K562 (cell line): ENCODE results near the gene CHCT1. TPM values are rescaled to one million over a fixed set of nuclear protein-coding genes. Genes with fewer than 3 reads are reported as not detected.
A peak's percentile ranks its signal among the peaks of the same experiment; 100 is the strongest.

ENCODE experiments used
- CSDE1 ChIP-seq, 2 experiments: fragments of 450-650 bp; IDR thresholded peaks; 2 replicates each; pipeline ENCODE4 v1.6.1; 2016; ENCODE audit warnings: mild to moderate bottlenecking in 1 of 2
- HDAC3 ChIP-seq: fragments of 450-650 bp; IDR thresholded peaks from 2 replicates; pipeline ENCODE4 v1.6.1; 2018; ENCODE audit warnings: borderline replicate concordance, mild to moderate bottlenecking, moderate library complexity; ENCODE audit not compliant: partially characterized antibody
- JUN ChIP-seq, 2 experiments: sonication (generic) in 1 of 2; formaldehyde crosslinking in 1 of 2; IDR thresholded peaks; 2 replicates each; pipeline versions ENCODE4 v1.6.1 to v1.8.0; 2012 to 2022; ENCODE audit warnings: borderline replicate concordance in 2 of 2, mild to moderate bottlenecking in 2 of 2, improper control_type of control experiment in 1 of 2, low read depth in 1 of 2, low read length in 1 of 2, missing genetic modification reagents in 1 of 2
- KLF13 ChIP-seq: fragments of 450-650 bp; IDR thresholded peaks from 2 replicates; pipeline ENCODE4 v1.6.1; 2016; ENCODE audit warnings: missing genetic modification characterization, low read depth, mild to moderate bottlenecking, missing compliant biosample characterization, moderate library complexity, borderline replicate concordance
- MGA ChIP-seq: fragments of 450-650 bp; IDR thresholded peaks from 2 replicates; pipeline ENCODE4 v1.6.1; 2016; ENCODE audit warnings: mild to moderate bottlenecking, moderate library complexity
- NFIC ChIP-seq: fragments of 450-650 bp; IDR thresholded peaks from 2 replicates; pipeline ENCODE4 v1.6.1; 2017; ENCODE audit warnings: mild to moderate bottlenecking, inconsistent platforms
- SMAD3 ChIP-seq: fragments of 450-650 bp; formaldehyde crosslinking; conservative IDR thresholded peaks from 2 replicates; pipeline ENCODE4 v1.4.0; 2020; ENCODE audit warnings: mild to moderate bottlenecking
- SOX6 ChIP-seq: fragments of 450-650 bp; IDR thresholded peaks from 2 replicates; pipeline ENCODE4 v1.6.1; 2014; ENCODE audit warnings: mild to moderate bottlenecking
- SUPT5H ChIP-seq: fragments of 450-650 bp; IDR thresholded peaks from 2 replicates; pipeline ENCODE4 v1.6.1; 2016
- ZNF232 ChIP-seq: sonication (generic); formaldehyde crosslinking; IDR thresholded peaks from 2 replicates; pipeline ENCODE4 v1.8.0; 2022; ENCODE audit warnings: mild to moderate bottlenecking, missing genetic modification reagents
- ZNF518B ChIP-seq: fragments of 250-450 bp; sonication (Bioruptor Pico); IDR thresholded peaks from 2 replicates; pipeline ENCODE4 v1.5.0; 2021; ENCODE audit warnings: mild to moderate bottlenecking, moderate library complexity
- ZSCAN32 ChIP-seq: fragments of 450-650 bp; formaldehyde crosslinking; IDR thresholded peaks from 2 replicates; pipeline ENCODE4 v1.4.0; 2020; ENCODE audit warnings: mild to moderate bottlenecking, moderate library complexity
- polyA plus RNA-seq, 8 experiments: library from polyadenylated mRNA; depleted of rRNA in 4 of 8; stranded (reverse) in 5 of 8; unstranded in 3 of 8; fragments of >200 nt; fragmentation: Nextera tagmentation in 2 of 8; fragmentation: Illumina TruSeq in 1 of 8; extraction: Ambion mirVana in 2 of 8; extraction: Trizol in 1 of 8; gene quantifications; 2 replicates each; pipeline versions ENCODE4 v1.2.1 to v1.2.3, GENCODE V29; 2011 to 2014; ENCODE audit warnings: inconsistent platforms in 1 of 8, missing spikeins in 1 of 8
- total RNA-seq, 7 experiments: library from RNA; depleted of rRNA in 6 of 7; stranded (reverse); fragments of >200 nt in 6 of 7; fragmentation: Illumina TruSeq in 2 of 7; extraction: Trizol in 2 of 7; gene quantifications; 2 replicates each; pipeline versions ENCODE4 v1.2.1 to v1.2.3, GENCODE V29; 2011 to 2021; ENCODE audit warnings: low replicate concordance in 1 of 7

The CHCT1 gene
- total and polyA plus RNA-seq, 9 of the 15 experiments (the other 6 are each of a cell fraction or from before 2014, with no cell fraction given): not detected

- TF ChIP-seq MGA (peak; percentile 82), SUPT5H (no peak; the same call in 1 of the 2 replicates), SMAD3 (CRISPR knock-in tag) (no peak), JUN (IDR thresholded peaks at IDR 0.05; ENCODE audit: borderline replicate concordance, low read depth, low read length) (no peak), JUN (CRISPR knock-in tag; IDR thresholded peaks at IDR 0.05; ENCODE audit: borderline replicate concordance) (0 out of 2 replicates have a peak, but pooled peaks have one; percentile 13), ZSCAN32 (CRISPR knock-in tag) (no peak), HDAC3 (peak; percentile 28), NFIC (peak; percentile 82), CSDE1 (IDR thresholded peaks at IDR 0.05) (no peak), ZNF232 (CRISPR knock-in tag) (no peak), SOX6 (no peak), KLF13 (tag) (no peak), ZNF518B (CRISPR knock-in tag) (0 out of 2 replicates have a peak, but pooled peaks have one; percentile 48)
Measured at GRCh38 chr17:60392845-60393702, 29.2 kb upstream of the CHCT1 start (continued).
